Mammary epithelial cell (primary cell): ENCODE results near the gene CPNE4.

Experiments used
- EZH2 ChIP-seq: IDR thresholded peaks from 2 replicates; pipeline ENCODE4 v1.6.1; 2012; ENCODE audit warnings: low read length, inconsistent platforms, borderline replicate concordance
- TF ChIP-seq, protein P1 (sequence below), 2 donors: IDR thresholded peaks in 1 of 2; conservative IDR thresholded peaks in 1 of 2; 2 replicates each; pipeline ENCODE4 v1.5.1; 2011 to 2012; ENCODE audit warnings: inconsistent platforms in 2 of 2, low read length in 2 of 2, mild to moderate bottlenecking in 2 of 2, control low read depth in 1 of 2, low read depth in 1 of 2; ENCODE audit not compliant: insufficient read depth in 1 of 2; ENCODE audit errors: extremely low read depth in 1 of 2

DNA sequence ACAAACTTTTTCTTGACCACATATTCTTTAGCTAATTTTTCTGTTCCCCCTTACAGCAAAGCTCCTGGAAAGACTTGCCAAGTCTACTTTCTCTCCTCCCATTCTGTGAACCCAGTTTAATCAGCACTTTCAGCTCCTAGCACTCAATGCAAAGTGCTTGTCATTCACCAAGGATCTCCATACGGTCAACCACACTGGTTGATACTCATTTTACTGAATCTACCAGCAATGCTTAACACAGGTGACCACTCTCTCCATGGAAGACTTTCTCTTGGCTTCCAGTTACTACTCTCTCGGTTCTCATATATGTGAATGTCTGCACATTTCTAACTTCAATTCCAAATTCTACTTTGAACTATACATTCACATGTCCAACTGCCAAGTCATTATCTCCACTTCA, 543.7 kb downstream of the CPNE4 start:
- TF ChIP-seq, protein P1, sequence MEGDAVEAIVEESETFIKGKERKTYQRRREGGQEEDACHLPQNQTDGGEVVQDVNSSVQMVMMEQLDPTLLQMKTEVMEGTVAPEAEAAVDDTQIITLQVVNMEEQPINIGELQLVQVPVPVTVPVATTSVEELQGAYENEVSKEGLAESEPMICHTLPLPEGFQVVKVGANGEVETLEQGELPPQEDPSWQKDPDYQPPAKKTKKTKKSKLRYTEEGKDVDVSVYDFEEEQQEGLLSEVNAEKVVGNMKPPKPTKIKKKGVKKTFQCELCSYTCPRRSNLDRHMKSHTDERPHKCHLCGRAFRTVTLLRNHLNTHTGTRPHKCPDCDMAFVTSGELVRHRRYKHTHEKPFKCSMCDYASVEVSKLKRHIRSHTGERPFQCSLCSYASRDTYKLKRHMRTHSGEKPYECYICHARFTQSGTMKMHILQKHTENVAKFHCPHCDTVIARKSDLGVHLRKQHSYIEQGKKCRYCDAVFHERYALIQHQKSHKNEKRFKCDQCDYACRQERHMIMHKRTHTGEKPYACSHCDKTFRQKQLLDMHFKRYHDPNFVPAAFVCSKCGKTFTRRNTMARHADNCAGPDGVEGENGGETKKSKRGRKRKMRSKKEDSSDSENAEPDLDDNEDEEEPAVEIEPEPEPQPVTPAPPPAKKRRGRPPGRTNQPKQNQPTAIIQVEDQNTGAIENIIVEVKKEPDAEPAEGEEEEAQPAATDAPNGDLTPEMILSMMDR (conservative IDR thresholded peaks at IDR 0.05 in 1 of 2, IDR thresholded peaks at IDR 0.05 in 1 of 2; ENCODE audit: extremely low read depth in 1 of 2, insufficient read depth in 1 of 2, low read depth in 1 of 2, low read length in 2 of 2), result no peak
- TF ChIP-seq EZH2, result no peak
